Measurements from ENCODE around the gene PLEKHG5.

GRCh38 chr1:6417961-6418667, 73.4 kb downstream of the PLEKHG5 start:
- no peak for TF ChIP-seq CTCF (IDR thresholded peaks at IDR 0.05)
- TF ChIP-seq KDM1A (IDR thresholded peaks at IDR 0.05; ENCODE audit: low read depth), result no peak
- TF ChIP-seq MAZ (IDR thresholded peaks at IDR 0.05; ENCODE audit: borderline replicate concordance, low read depth, low read length), result no peak
- no peak for TF ChIP-seq RFX5 (IDR thresholded peaks at IDR 0.05)
- TF ChIP-seq SMC3 (IDR thresholded peaks at IDR 0.05), result no peak
- TF ChIP-seq HDAC2 (IDR thresholded peaks at IDR 0.05), result no peak
